Nasal cavity respiratory epithelium epithelial cell of viscerocranial mucosa (primary cell): ENCODE measurements around the gene GPR176. TPM values are rescaled to one million over a fixed set of nuclear protein-coding genes. Genes with fewer than 3 reads are reported as not detected.

Experiments used
- total RNA-seq: library from RNA; depleted of rRNA; stranded (reverse); fragments of >200 nt; gene quantifications from 2 replicates; pipeline ENCODE4 v1.2.3, GENCODE V29; 2014

GPR176 gene
- total RNA-seq: 7.7 and 8.2 TPM in 2 replicates

DNA sequence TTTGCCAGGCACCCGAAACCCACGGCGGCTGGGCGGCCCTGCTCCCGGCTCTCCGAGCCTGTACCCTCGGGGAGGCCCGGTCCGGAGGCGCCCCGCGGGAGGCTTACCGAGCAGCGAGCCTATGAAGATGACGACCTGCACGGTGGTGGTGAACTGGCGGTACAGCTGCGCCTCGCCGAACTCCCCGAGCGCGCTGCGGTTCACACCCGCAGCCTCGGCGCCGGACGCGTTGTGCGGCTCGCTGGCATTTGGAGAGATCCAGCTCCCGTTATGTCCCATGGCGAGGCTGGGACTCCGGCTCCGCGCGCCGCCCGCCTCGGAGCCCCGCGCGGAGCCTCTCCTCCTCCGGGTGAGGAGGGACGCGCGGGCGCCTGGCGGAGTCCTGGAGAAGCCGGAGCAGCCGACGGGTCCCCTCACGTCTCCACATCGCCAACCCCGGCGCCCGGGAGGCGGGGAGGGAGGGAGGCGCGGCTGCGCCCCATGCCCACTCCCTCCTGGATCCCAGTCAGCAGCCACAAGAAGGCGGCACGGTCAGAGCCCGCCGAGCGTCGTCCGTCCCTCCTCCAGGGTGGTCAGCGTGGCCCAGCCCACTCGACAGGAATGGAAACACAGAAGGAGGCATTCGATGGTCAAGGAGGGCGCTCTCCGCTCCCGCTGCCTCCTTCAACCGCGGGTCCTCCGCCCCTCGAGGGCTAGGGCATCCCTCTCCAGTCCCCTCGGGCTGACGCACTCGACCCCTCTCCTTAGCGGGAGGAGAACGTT lies at the start of gene GPR176:
GPR176 (minus strand) TSS at position 519 of the 762 bp plus-strand sequence; CDS start at position 279, 240 bp downstream.

DNA sequence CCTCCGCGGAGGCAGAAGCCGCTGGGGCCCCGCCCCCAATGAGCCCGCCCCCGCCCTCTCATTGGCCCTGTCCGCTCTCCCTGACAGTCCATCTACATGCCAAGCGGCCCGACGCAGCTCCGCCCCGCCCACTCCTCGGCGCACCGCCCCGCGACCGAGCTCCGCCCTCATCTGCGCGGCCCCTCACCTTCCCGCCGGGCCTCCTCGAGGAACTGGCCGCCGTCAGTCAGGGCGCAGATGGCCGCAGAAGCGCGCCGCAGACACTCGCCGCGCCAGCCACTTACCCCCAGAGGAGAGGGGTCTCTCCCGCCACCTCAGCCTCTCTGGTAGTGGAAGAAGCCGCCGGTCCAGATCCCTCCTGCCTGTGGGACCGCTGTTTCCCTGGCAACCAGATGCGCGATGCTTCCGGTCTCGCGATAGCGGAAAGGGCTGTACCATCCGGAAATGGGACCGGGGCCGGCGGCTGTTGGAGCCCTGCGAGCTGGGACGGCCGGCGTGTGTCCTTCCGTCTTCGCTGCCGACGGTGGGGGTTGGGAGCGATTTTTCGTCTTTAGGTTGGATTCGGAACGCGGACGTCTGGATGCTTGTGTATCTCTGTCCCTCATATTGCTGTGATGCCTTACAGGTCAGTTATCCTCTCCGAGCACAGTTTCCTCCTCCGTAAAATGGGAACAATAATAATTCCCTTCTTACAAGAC lies 137.5 kb downstream of the GPR176 start, which contains the start of gene FSIP1:
FSIP1 (minus strand) TSS at position 401 of the 698 bp plus-strand sequence. CDS start 6,317 bp downstream, outside the sequence.

Other genes with a start within 250 kb of the GPR176 start
- 8.9 and 38.4 TPM in 2 replicates for gene FSIP1, start 137.4 kb downstream of the GPR176 start, total RNA-seq
- gene EIF2AK4, start 13.8 kb upstream of the GPR176 start, total RNA-seq: 35.5 and 68.1 TPM in 2 replicates
- gene SRP14, start 118.9 kb upstream of the GPR176 start, total RNA-seq: 111 and 186 TPM in 2 replicates
- gene BMF, start 188.6 kb upstream of the GPR176 start, total RNA-seq: 0.34 and 1.00 TPM in 2 replicates
- 0.64 and 0.68 TPM in 2 replicates for gene BUB1B, start 240.8 kb upstream of the GPR176 start, total RNA-seq